GM19238 (cell line): ENCODE measurements around the gene OR10A5.
"Not testable (repeated sequence)": the region's sequence is repeated elsewhere in the genome, so short reads cannot be mapped to it uniquely, and the experiment has no call there.

Source experiments
- DNase-seq: peaks from one replicate; pipeline ENCODE4 v3.0.0; 2011; ENCODE audit warnings: low spot score; ENCODE audit not compliant: insufficient read length

The OR10A5 gene

DNA sequence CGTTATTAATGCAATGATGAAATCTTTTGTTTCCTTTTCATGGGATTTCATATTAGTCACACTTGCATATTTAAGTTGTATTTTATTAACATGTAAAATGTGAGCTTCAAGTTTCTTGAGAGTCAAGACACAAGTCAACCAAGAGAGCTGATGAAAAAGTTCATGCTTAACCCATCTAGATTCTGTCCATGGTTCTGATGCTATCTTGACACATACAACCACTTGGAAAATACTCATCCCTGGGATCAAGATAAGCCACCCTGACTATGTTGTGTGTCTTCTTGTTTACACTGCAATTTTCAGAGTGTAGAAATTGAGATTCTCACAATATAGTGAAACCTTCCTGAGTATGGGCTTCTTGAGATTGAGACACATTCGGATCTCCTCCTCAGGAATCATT is 30.3 kb downstream of the OR10A5 start:
- DNase-seq: no peak

DNA sequence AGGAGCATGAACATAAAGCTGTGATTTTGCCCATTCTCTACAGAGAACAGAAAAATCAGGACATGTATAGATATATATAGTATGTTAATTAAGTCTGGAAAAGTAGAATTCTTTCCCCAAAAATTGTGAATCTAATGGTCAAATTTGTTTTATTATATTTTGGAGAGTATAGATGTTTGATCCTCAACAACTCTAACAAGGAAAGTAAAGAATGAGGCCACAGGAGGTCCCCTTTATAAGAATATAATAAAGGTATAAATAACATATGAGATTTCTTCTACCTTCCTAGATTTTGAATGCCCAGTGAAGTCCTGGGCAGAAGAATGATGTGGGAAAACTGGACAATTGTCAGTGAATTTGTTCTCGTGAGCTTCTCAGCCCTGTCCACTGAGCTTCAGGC is 30.8 kb downstream of the OR10A5 start, which contains the start of gene OR10A4:
Gene OR10A4, plus strand, starts transcription at position 301 of the 400 bp plus-strand sequence. Its CDS starts 23 bp downstream, at position 324.
- no peak for DNase-seq

DNA sequence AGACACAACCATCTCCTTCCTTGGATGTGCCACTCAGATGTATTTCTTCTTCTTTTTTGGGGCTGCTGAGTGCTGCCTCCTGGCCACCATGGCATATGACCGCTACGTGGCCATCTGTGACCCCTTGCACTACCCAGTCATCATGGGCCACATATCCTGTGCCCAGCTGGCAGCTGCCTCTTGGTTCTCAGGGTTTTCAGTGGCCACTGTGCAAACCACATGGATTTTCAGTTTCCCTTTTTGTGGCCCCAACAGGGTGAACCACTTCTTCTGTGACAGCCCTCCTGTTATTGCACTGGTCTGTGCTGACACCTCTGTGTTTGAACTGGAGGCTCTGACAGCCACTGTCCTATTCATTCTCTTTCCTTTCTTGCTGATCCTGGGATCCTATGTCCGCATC is 31.4 kb downstream of the OR10A5 start:
- no peak for DNase-seq

DNA sequence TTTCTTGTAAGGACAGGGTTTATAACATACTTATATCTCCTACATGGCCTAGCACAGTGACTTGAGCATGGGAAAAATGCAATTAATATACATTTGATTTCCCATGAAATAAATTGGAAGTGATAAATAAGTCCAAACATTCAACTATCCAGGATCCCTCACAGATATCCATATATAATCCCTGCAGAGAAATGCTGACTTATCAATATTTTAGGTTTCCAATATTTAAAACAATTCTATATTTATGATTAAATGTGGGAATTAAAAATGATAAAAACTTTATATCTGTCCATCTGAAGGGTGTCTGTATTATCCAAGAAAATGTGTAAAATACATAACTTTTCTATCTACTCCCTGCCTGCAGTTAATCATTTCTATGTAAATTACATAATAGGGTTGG is 37.3 kb downstream of the OR10A5 start:
- no peak for DNase-seq

DNA sequence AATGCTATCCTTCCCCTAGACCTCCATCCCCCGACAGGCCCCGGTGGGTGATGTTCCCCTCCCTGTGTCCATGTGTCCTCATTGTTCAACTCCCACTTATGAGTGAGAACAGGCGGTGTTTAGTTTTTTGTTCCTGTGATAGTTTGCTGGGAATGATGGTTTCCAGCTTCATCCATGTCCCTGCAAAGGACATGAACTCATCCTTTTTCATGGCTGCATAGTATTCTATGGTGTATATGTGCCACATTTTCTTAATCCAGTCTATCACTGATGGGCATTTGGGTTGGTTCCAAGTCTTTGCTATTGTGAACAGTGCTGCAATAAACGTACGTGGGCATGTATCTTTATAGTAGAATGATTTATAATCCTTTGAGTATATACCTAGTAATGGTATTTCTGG is 42.2 kb downstream of the OR10A5 start:
- DNase-seq: not testable (repeated sequence)

DNA sequence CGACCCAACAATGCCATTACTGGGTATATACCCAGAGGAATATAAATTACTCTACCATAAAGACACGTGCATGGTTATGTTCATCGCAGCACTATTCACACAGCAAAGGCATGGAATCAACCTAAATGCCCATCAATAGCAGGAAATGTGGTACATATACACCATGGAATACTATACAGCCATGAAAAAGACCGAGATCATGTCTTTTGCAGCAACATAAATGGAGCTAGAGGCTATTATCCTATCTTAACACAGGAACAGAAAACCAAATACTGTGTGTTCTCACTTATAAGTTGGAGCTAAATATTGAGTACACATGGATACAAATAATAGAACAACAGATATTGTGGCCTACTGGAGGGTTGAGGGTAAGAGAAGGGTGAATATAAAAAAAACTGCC is 43.3 kb downstream of the OR10A5 start:
- DNase-seq: no peak

DNA sequence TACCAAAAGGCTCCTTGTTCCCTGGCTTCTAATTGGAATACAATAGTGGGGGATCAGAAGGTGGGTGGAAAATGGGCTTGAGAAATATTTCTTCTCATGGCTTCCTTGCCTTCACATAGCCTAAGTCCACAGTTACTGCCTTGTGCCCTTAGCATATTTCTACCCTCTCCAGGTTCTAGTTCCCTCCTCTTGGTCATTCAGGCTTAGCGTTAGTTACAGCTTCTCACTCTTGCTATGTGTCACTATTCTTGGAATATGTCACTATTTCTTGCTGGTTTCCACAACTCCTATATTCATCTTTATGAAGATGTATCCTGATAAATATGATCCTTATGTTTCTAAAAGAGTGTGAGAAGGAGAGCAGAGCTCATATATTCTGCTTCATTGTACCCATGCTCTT is 44.4 kb downstream of the OR10A5 start:
- DNase-seq: no peak

DNA sequence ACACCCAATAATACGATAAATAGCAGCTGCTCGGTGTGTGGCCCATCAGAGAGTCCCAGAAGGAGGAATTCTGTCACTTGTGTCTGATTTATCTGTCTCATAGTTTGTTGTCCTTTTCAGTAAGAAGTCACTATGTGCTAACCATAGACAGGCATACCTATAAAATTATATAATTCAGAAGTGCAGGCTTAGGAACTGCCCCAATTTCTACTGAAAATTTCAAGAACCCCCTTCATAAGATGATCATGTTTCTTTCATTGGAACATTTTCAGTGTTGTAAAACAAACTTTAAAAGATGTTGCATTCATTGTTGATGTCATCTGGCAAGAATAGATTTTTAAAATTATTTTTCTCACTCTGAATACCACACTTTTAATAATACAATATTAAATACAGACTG is 46.9 kb downstream of the OR10A5 start, which contains the start of gene OR2D2:
Gene OR2D2, minus strand, starts transcription at position 101 of the 400 bp plus-strand sequence. Its CDS starts 0 bp downstream, at position 101.
- DNase-seq: no peak

DNA sequence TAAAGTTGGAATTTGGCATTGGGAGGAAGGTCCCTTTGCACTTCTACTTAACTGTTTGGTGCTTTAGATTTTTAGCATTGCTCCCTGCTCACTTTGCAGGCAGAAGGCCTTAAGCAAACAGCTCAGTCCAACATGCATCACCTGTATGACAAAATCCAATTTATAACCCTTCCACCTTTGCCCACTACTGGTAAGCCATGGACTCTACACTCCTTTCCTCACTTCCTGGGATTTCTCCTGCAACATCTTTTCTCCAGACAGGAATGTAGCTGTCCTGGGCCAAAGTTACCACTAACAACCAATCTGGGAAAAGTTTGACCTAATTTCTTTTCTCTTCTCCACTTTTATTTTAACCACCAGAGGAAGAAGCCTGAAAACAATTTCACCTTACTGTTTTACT is 48.6 kb downstream of the OR10A5 start:
- DNase-seq: no peak

DNA sequence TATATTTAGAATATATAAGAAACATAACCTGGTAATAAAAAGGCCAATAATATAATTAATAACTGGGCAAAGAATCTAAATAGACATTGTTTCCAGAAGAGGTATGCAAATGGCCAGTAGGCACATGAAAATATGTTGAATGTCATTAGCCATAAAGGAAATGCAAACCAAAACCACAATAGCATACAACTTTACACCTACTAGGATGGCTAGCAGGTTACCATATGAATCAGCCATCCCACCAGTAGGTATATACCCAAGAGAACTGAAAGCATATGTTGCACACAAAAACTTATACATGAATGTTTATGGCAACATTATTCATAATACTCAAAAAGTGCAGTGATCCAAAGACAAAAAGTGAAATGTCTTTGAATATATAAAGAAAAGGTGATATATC is 49.5 kb downstream of the OR10A5 start:
- DNase-seq: no peak
